ENCODE data around the gene KLHL29. TPM values are rescaled to one million over a fixed set of nuclear protein-coding genes. Genes with fewer than 3 reads are reported as not detected.
A peak's percentile ranks its signal among the peaks of the same experiment; 100 is the strongest.

KLHL29 gene
- total RNA-seq, 1 donor from 2014 or later, result 15.1 TPM

- no peak for ATAC-seq
- no peak for TF ChIP-seq CTCF (IDR thresholded peaks at IDR 0.05)
- intact Hi-C loops (cut with DNase I), result no loop called here
- no peak overlapping the region for H3K27ac ChIP-seq
- H3K4me3 ChIP-seq, result no peak overlapping the region
- peaks cover 4% of the 10 kb centered on the region for H3K36me3 ChIP-seq
- H3K9me3 ChIP-seq, result no peaks in the 10 kb centered on the region
- DNase-seq, result no peak
- no peaks in the 10 kb centered on the region for H3K27me3 ChIP-seq
- H3K4me1 ChIP-seq, result peaks cover 7% of the 10 kb centered on the region
These were observed 361.3 kb downstream of the KLHL29 start for GRCh38 chr2:23746141-23746863.

- no peaks in the 10 kb centered on the region for H3K9me3 ChIP-seq
- H3K4me1 ChIP-seq, result peaks cover 6% of the 10 kb centered on the region
- no peaks in the 10 kb centered on the region for H3K27me3 ChIP-seq
- DNase-seq (no peak), ATAC-seq (no peak)
- H3K27ac ChIP-seq, result no peak overlapping the region
- H3K36me3 ChIP-seq, result peaks cover 25% of the 10 kb centered on the region
- no peak overlapping the region for H3K4me3 ChIP-seq
- no peak for TF ChIP-seq CTCF (IDR thresholded peaks at IDR 0.05)
- intact Hi-C loops (cut with DNase I), result no loop called here
These were observed 366.8 kb downstream of the KLHL29 start for GRCh38 chr2:23751747-23752265.

- Histone ChIP-seq H3K4me1 (peaks cover 6% of the 10 kb centered on the region), H3K36me3 (peaks cover 33% of the 10 kb centered on the region), H3K27me3 (no peaks in the 10 kb centered on the region), H3K4me3 (no peak overlapping the region), H3K27ac (no peak overlapping the region), H3K9me3 (no peaks in the 10 kb centered on the region)
- DNase-seq, result no peak
- ATAC-seq, result no peak
- intact Hi-C loops (cut with DNase I), result no loop called here
- no peak for TF ChIP-seq CTCF (IDR thresholded peaks at IDR 0.05)
These were observed 368.5 kb downstream of the KLHL29 start for GRCh38 chr2:23753291-23754010.

- H3K9me3 ChIP-seq, result no peaks in the 10 kb centered on the region
- intact Hi-C loops (cut with DNase I), result no loop called here
- DNase-seq, result no peak
- peaks cover 33% of the 10 kb centered on the region for H3K36me3 ChIP-seq
- H3K4me1 ChIP-seq, result peaks cover 9% of the 10 kb centered on the region
- H3K27me3 ChIP-seq, result no peaks in the 10 kb centered on the region
- no peak overlapping the region for H3K27ac ChIP-seq
- H3K4me3 ChIP-seq, result no peak overlapping the region
- no peak for TF ChIP-seq CTCF (IDR thresholded peaks at IDR 0.05)
- no peak for ATAC-seq
These were observed 370.0 kb downstream of the KLHL29 start for GRCh38 chr2:23754970-23755369.

GRCh38 chr2:23756593-23757292 is 371.8 kb downstream of the KLHL29 start:
- Histone ChIP-seq H3K27me3 (no peaks in the 10 kb centered on the region), H3K4me1 (peaks cover 9% of the 10 kb centered on the region), H3K4me3 (no peak overlapping the region), H3K27ac (peak overlapping the region; percentile 2), H3K36me3 (peaks cover 32% of the 10 kb centered on the region), H3K9me3 (no peaks in the 10 kb centered on the region)
- no peak for DNase-seq
- no peak for TF ChIP-seq CTCF (IDR thresholded peaks at IDR 0.05)
- ATAC-seq, result peak; percentile 45
- intact Hi-C loops (cut with DNase I), result no loop called here

Measured in upper lobe of right lung (tissue), 1 donor.